Panc1 (cell line): Measurements from ENCODE around the gene ANKRD49. TPM values are rescaled to one million over a fixed set of nuclear protein-coding genes. Genes with fewer than 3 reads are reported as not detected.

Source experiments
- ATAC-seq: fragments of 200-7000 bp; cut with Tn5 transposase; 2 replicates; pipeline ENCODE4 v1.9.1; 2020; ENCODE audit warnings: mild to moderate bottlenecking, moderate library complexity
- BruUV-seq: library from RNA; stranded (reverse); fragments of 400-500 nt; replicated peaks from 2 replicates; lab custom pipeline; 2021; lab: Mats Ljungman, UMichigan
- CTCF ChIA-PET: fragments of 300-600 bp; sonication (Branson Sonifier 250); formaldehyde crosslinking; loops from one replicate; lab custom pipeline; 2022; ENCODE audit warnings: antibody characterized with exemption; lab: Charles Lee
- POLR2A ChIA-PET: fragments of 300-600 bp; sonication (Branson Sonifier 250); formaldehyde crosslinking; loops from one replicate; lab custom pipeline; 2022; ENCODE audit warnings: antibody characterized with exemption; lab: Charles Lee
- DNase-seq: peaks from one replicate; pipeline ENCODE4 v3.0.0-alpha.2; 2010; ENCODE audit warnings: low read depth, low spot score
- H3K27ac ChIP-seq: 2 replicates; pipeline ENCODE4 v1.5.1; 2011; ENCODE audit warnings: mild to moderate bottlenecking, low read length, inconsistent platforms
- H3K27me3 ChIP-seq: fragments of 200-500 bp; sonication (Bioruptor generic); 2 replicates; pipeline ENCODE4 v1.6.0; 2014; ENCODE audit warnings: low read length, inconsistent platforms; ENCODE audit not compliant: control insufficient read depth, insufficient read depth
- H3K36me3 ChIP-seq: fragments of 200-500 bp; sonication (Bioruptor generic); 2 replicates; pipeline ENCODE4 v1.5.1; 2014; ENCODE audit warnings: inconsistent platforms, mild to moderate bottlenecking, low read length, moderate library complexity; ENCODE audit not compliant: control insufficient read depth, insufficient read depth
- H3K4me1 ChIP-seq: 2 replicates; pipeline ENCODE4 v1.5.1; 2011; ENCODE audit warnings: inconsistent platforms, mild to moderate bottlenecking, low read length, moderate library complexity; ENCODE audit not compliant: control insufficient read depth, insufficient read depth
- H3K4me3 ChIP-seq, 2 experiments: 2 replicates each; pipeline ENCODE4 v1.5.1; 2011 to 2012; ENCODE audit warnings: low read depth in 2 of 2, low read length in 2 of 2, mild to moderate bottlenecking in 2 of 2, inconsistent platforms in 1 of 2, moderate library complexity in 1 of 2
- H3K9me3 ChIP-seq: fragments of 200-500 bp; sonication (Bioruptor generic); 2 replicates; pipeline ENCODE4 v1.5.1; 2014; ENCODE audit warnings: low read depth, mild to moderate bottlenecking, inconsistent platforms, low read length, moderate library complexity; ENCODE audit not compliant: control insufficient read depth, insufficient read depth
- POLR2AphosphoS5 ChIP-seq: IDR thresholded peaks from 2 replicates; pipeline ENCODE4 v1.6.1; 2012; ENCODE audit warnings: mild to moderate bottlenecking, low read depth, low read length, moderate library complexity
- SIN3A ChIP-seq: IDR thresholded peaks from 2 replicates; pipeline ENCODE4 v1.6.1; 2012; ENCODE audit warnings: low read depth, mild to moderate bottlenecking, low read length, moderate library complexity, borderline replicate concordance; ENCODE audit not compliant: insufficient read depth
- TCF7L2 ChIP-seq: IDR thresholded peaks from 2 replicates; pipeline ENCODE4 v1.6.1; 2011; ENCODE audit warnings: mild to moderate bottlenecking, low read depth, low read length, inconsistent platforms
- in situ Hi-C: cut with HindIII; loops from 2 replicates; pipeline ENCODE4 v1.10.0; 2016; ENCODE audit warnings: low sequenced_read_pairs, low pct_unique_long_range_greater_than_20kb
- intact Hi-C: fragments of 100-400 bp; cut with micrococcal nuclease; formaldehyde crosslinking; loops from one replicate; pipeline ENCODE4 v1.10.0; 2022; ENCODE audit not compliant: unreplicated experiment
- total RNA-seq: library from RNA; stranded (reverse); gene quantifications from one replicate; pipeline ENCODE4 v1.2.1, GENCODE V29; 2021; ENCODE audit not compliant: unreplicated experiment
- TF ChIP-seq, protein P1 (sequence below): fragments of 450-650 bp; IDR thresholded peaks from 2 replicates; pipeline ENCODE4 v1.5.1; 2017; ENCODE audit warnings: mild to moderate bottlenecking
- TF ChIP-seq, protein P2 (sequence below), 2 experiments: IDR thresholded peaks; 2 replicates each; pipeline ENCODE4 v1.6.1; 2011 to 2012; ENCODE audit warnings: low read depth in 2 of 2, control low read depth in 1 of 2, low read length in 1 of 2, mild to moderate bottlenecking in 1 of 2, moderate library complexity in 1 of 2; ENCODE audit not compliant: insufficient read depth in 1 of 2

ANKRD49 gene
- total RNA-seq, 1 experiment from 2014 or later, result 15.4 TPM

DNA sequence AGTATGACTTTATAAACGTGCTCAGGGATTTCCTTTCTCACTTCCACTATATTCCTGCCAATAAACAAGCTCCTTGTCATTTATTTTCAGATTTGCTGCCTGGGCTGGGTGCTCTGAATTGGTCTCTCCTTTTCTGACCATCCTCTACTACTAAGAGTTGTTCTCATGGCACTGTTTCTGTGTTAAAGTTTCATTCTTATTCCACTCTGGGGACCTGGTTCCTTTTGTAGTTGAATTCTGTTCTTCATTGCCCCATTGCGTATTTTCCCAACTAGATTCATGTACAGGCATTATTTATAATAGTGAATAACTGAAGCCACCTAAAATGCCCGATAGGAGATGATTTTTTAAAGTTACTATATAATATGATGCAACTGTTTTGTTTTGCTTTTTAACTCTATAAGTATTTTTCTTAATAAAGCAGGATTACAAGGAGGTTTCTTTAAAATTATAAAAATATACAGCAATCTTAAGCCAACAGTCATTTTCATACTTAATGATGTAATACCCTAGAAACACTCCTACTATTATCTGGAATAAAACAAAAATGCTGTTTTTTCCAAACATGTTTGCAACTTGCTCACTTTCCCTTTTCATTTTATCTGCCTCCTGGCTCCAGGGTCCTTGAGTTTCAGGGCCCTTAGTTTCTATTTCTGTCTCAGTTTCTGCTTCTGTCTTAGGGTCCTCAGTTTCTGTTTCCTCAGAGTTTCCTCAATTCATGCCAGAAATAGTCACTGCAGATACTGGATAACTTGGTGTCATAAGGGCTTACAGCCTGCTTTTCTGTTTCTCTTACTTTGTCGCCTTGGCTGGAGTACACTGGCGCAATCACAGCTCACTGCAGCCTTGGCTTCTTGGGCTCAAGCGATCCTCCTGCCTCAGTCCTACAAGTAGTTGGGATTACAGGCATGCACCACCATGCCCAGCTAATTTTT, 40.2 kb downstream of the ANKRD49 start:
- Histone ChIP-seq H3K4me3 (no peak overlapping the region), H3K27ac (no peak overlapping the region), H3K9me3 (no peaks in the 10 kb centered on the region), H3K4me1 (no peaks in the 10 kb centered on the region), H3K27me3 (peaks cover 2% of the 10 kb centered on the region; the same call in 1 of the 2 replicates), H3K36me3 (no peaks in the 10 kb centered on the region)
- in situ Hi-C loops, result no loop called here
- DNase-seq, result no peak
- POLR2A ChIA-PET, result interaction anchor here (0.6 kb wide), 1 partner anchor 47 kb away, joined by 3 read pairs; no protein-coding TSS in a partner anchor
- CTCF ChIA-PET, result no interaction called here
- TF ChIP-seq POLR2AphosphoS5 (no peak), SIN3A (no peak), TCF7L2 (no peak)
- TF ChIP-seq, protein P1, sequence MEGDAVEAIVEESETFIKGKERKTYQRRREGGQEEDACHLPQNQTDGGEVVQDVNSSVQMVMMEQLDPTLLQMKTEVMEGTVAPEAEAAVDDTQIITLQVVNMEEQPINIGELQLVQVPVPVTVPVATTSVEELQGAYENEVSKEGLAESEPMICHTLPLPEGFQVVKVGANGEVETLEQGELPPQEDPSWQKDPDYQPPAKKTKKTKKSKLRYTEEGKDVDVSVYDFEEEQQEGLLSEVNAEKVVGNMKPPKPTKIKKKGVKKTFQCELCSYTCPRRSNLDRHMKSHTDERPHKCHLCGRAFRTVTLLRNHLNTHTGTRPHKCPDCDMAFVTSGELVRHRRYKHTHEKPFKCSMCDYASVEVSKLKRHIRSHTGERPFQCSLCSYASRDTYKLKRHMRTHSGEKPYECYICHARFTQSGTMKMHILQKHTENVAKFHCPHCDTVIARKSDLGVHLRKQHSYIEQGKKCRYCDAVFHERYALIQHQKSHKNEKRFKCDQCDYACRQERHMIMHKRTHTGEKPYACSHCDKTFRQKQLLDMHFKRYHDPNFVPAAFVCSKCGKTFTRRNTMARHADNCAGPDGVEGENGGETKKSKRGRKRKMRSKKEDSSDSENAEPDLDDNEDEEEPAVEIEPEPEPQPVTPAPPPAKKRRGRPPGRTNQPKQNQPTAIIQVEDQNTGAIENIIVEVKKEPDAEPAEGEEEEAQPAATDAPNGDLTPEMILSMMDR, result no peak
- TF ChIP-seq, protein P2, sequence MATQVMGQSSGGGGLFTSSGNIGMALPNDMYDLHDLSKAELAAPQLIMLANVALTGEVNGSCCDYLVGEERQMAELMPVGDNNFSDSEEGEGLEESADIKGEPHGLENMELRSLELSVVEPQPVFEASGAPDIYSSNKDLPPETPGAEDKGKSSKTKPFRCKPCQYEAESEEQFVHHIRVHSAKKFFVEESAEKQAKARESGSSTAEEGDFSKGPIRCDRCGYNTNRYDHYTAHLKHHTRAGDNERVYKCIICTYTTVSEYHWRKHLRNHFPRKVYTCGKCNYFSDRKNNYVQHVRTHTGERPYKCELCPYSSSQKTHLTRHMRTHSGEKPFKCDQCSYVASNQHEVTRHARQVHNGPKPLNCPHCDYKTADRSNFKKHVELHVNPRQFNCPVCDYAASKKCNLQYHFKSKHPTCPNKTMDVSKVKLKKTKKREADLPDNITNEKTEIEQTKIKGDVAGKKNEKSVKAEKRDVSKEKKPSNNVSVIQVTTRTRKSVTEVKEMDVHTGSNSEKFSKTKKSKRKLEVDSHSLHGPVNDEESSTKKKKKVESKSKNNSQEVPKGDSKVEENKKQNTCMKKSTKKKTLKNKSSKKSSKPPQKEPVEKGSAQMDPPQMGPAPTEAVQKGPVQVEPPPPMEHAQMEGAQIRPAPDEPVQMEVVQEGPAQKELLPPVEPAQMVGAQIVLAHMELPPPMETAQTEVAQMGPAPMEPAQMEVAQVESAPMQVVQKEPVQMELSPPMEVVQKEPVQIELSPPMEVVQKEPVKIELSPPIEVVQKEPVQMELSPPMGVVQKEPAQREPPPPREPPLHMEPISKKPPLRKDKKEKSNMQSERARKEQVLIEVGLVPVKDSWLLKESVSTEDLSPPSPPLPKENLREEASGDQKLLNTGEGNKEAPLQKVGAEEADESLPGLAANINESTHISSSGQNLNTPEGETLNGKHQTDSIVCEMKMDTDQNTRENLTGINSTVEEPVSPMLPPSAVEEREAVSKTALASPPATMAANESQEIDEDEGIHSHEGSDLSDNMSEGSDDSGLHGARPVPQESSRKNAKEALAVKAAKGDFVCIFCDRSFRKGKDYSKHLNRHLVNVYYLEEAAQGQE (IDR thresholded peaks at IDR 0.05; ENCODE audit: insufficient read depth in 1 of 2, low read depth in 2 of 2, low read length in 1 of 2), result no peak
- intact Hi-C loops, result no loop called here
- no peak for ATAC-seq
- BruUV-seq, result no TSS peak

DNA sequence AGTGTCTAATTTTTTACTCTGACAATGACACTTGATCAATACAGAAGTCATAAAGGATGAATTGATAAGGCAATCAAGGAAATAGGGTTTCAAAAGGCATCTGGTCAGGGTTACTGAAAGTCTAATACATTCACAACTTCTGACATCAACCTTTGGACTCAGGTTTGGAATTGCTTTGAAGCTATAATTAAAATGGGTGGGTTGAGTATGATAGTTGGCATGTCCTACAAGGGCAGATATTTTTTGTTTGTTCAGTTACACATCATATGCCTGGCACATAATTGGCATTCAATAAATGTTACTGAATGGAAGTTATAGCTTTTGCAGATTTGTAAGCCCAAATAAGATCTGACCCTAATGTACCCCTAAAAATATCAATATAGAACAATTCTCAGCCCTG, 42.6 kb downstream of the ANKRD49 start:
- H3K36me3 ChIP-seq, result no peaks in the 10 kb centered on the region
- DNase-seq, result no peak
- H3K9me3 ChIP-seq, result no peaks in the 10 kb centered on the region
- TF ChIP-seq, protein P2 (IDR thresholded peaks at IDR 0.05; ENCODE audit: insufficient read depth in 1 of 2, low read depth in 2 of 2, low read length in 1 of 2), result no peak
- TF ChIP-seq TCF7L2 (no peak), SIN3A (no peak), POLR2AphosphoS5 (no peak)
- TF ChIP-seq, protein P1, result no peak
- peaks cover 2% of the 10 kb centered on the region; the same call in 1 of the 2 replicates for H3K27me3 ChIP-seq
- intact Hi-C loops (no loop called here), in situ Hi-C loops (no loop called here)
- ChIA-PET CTCF (no interaction called here), POLR2A (no interaction called here)
- H3K4me1 ChIP-seq, result no peaks in the 10 kb centered on the region
- no TSS peak for BruUV-seq
- H3K27ac ChIP-seq, result no peak overlapping the region
- ATAC-seq, result no peak
- no peak overlapping the region for H3K4me3 ChIP-seq
